Hepatocyte (in vitro differentiated cells): ENCODE results near the gene DCAF8.

ENCODE experiments used
- EZH2 ChIP-seq: fragments of 200-600 bp; sonication (generic); IDR thresholded peaks from 2 replicates; pipeline ENCODE4 v1.6.1; 2016; ENCODE audit warnings: antibody characterized with exemption, mild to moderate bottlenecking, borderline replicate concordance
- EZH2phosphoT487 ChIP-seq: fragments of 200-600 bp; sonication (generic); IDR thresholded peaks from one replicate; pipeline ENCODE4 v1.6.1; 2018; ENCODE audit warnings: antibody characterized with exemption, mild to moderate bottlenecking, low read depth, moderate library complexity; ENCODE audit not compliant: unreplicated experiment, severe bottlenecking
- TF ChIP-seq, protein P1 (sequence below): fragments of 200-600 bp; sonication (generic); IDR thresholded peaks from 2 replicates; pipeline ENCODE4 v1.5.1; 2016; ENCODE audit warnings: antibody characterized with exemption, mild to moderate bottlenecking; ENCODE audit not compliant: poor library complexity

DNA sequence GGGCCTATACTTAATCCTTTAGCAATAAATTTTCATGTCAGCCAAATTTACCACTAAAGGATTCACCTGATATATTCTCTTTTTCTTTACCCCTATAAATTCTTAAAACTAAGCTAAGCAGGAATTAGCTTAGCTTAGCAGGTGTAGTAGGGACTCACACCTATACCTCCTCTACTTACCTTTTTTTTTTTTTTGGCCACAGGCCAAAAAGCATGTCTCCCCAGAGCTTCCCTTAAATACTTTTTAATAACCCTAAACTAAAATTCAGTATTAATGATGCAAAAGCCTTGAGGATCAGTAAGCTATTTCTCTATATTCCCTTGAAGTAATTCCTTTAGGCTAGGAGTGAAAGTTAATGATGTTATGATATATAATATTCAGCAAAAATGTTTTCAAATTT is 33.9 kb downstream of the DCAF8 start:
- TF ChIP-seq EZH2: no peak
- TF ChIP-seq, protein P1, sequence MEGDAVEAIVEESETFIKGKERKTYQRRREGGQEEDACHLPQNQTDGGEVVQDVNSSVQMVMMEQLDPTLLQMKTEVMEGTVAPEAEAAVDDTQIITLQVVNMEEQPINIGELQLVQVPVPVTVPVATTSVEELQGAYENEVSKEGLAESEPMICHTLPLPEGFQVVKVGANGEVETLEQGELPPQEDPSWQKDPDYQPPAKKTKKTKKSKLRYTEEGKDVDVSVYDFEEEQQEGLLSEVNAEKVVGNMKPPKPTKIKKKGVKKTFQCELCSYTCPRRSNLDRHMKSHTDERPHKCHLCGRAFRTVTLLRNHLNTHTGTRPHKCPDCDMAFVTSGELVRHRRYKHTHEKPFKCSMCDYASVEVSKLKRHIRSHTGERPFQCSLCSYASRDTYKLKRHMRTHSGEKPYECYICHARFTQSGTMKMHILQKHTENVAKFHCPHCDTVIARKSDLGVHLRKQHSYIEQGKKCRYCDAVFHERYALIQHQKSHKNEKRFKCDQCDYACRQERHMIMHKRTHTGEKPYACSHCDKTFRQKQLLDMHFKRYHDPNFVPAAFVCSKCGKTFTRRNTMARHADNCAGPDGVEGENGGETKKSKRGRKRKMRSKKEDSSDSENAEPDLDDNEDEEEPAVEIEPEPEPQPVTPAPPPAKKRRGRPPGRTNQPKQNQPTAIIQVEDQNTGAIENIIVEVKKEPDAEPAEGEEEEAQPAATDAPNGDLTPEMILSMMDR: no peak
- no peak for TF ChIP-seq EZH2phosphoT487
